HG03280 (cell line): Measurements from ENCODE around the gene FBXO15.

Experiments used
- ATAC-seq: cut with Tn5 transposase; IDR thresholded peaks from one replicate; pipeline ENCODE4 v1.9.1; 2021; ENCODE audit warnings: mild to moderate bottlenecking, moderate library complexity; ENCODE audit not compliant: unreplicated experiment

FBXO15 gene

GRCh38 chr18:74147779-74148542 lies at the start of gene FBXO15, which contains the start of gene TIMM21:
TSS of gene FBXO15 (minus strand) at chr18:74147834. CDS start at chr18:74147785, 49 bp downstream.
TSS of gene TIMM21 (plus strand) at chr18:74148523. CDS start at chr18:74148809, 286 bp downstream.
- ATAC-seq: peak; percentile 86

- ATAC-seq: peak; percentile 84
Measured at GRCh38 chr18:74196220-74197119, 48.8 kb upstream of the FBXO15 start.

GRCh38 chr18:74194691-74195090 lies 47.1 kb upstream of the FBXO15 start:
- no peak for ATAC-seq

DNA sequence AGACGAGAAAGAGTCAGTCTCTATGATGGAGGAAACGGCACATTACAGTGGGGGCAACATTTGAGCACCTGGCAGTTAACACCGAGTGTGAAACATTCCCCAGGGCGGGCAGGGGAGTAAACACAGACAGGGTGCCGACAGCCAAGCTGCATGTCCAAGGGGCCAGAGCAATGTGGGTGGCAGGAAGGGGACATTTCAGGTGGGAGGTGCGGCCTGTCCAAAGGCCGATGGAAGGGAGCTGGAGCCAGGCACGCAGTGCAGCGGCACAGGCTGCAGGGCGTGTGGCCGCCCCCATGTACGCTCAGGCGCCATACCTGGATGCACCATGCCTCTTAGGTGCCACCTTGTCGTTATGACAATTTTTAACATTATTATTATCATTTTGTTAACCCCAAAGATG lies 43.9 kb upstream of the FBXO15 start:
- ATAC-seq: no peak

GRCh38 chr18:74190086-74190485 lies 42.5 kb upstream of the FBXO15 start:
- ATAC-seq: no peak

- no peak for ATAC-seq
Measured at GRCh38 chr18:74186661-74187060, 39.0 kb upstream of the FBXO15 start.

DNA sequence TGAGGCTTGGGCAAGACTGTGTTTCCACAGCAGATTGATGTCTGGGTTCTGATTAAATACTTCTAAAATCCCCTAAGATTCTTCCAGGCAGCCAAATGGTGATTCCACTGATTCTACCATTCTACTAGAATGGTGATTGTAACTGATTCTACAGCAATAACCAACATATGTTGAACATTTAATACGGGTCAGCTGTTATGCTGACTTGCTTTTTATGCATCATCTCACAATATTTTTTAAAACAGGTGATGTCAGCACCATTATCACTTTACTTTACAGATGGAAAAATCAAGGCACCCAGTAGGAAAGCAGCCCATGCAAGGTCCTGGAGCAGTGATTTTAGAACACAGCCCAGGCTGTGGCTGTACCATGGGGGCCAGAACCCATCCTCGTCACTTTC lies 38.2 kb upstream of the FBXO15 start:
- no peak for ATAC-seq

DNA sequence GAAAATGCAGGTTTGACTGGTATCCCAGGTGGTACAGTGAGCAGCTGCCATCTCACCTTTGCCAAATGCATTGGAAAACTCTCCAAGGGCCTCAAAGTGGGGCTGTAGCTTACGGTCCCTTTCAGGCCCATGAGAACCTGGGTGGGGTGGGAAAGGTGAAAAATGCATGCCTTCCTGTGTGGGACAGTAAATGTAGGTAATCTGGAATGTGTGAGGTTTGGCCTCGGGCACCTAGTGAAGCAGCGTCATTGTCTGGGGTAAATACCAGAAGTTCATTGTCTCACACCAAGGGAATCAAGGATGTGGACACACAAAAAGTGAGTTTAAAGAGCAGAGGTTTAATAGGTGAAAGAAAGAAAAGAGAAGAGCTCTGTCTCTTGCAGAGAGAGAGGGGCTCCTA lies 37.2 kb upstream of the FBXO15 start:
- no peak for ATAC-seq

- no peak for ATAC-seq
Measured at GRCh38 chr18:74183130-74183529, 35.5 kb upstream of the FBXO15 start.

GRCh38 chr18:74182335-74182734 lies 34.7 kb upstream of the FBXO15 start:
- ATAC-seq: no peak

GRCh38 chr18:74179623-74180199 lies 32.1 kb upstream of the FBXO15 start:
- no peak for ATAC-seq

DNA sequence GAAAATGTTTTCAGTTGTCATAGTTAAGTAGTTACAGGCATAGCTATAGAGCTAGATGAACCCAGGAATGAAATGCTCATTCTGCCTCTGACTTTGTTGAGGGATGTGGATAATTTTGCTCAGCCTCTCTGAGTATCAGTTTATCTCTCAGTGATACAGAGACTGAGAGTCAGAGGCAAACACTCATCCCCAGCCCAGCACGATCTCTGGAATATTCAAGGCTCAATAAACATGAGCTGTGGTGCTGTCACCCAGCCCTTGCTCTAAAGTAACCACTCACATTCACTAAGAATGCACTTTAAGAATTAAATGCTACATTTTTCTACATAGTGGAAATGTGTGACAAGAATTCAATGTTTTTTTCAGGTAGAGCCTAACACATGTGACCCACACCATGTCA lies 31.2 kb upstream of the FBXO15 start:
- no peak for ATAC-seq

DNA sequence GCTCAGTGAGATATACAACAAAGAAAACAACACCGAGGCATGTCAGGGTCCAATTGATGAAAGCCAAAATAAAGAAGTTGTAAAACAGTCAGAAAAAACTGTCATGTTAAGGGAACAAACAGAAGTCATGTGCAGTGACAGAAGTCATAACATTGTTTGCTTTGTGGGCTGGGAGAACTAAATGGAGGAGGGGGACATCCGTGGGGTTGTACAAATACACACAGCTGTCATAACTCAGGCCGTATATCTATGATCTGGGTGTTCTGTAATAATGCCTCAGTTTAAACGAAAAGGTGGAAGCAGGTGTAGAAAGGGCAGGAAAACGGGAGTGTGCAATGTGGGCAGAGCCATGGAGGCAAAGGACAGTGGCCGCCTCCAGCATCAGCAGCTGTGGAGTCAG lies 28.0 kb upstream of the FBXO15 start:
- no peak for ATAC-seq

DNA sequence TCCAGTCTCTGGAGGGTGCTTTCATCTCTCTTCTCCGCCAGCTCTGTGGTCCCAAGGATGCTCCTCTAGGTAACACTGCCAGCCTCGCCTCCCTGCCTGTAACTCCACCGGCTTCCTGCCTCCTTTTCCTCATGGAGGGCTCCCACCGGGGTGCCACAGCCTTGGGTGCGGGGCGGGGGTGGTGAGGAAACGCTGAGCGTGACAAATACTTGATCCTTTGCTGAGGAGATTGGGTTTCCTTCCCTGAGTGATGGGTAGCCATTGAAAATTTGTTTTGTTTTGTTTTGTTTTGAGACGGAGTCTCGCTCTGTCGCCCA lies 25.8 kb upstream of the FBXO15 start:
- no peak for ATAC-seq

GRCh38 chr18:74172697-74173433 lies 25.2 kb upstream of the FBXO15 start:
- ATAC-seq: no peak

DNA sequence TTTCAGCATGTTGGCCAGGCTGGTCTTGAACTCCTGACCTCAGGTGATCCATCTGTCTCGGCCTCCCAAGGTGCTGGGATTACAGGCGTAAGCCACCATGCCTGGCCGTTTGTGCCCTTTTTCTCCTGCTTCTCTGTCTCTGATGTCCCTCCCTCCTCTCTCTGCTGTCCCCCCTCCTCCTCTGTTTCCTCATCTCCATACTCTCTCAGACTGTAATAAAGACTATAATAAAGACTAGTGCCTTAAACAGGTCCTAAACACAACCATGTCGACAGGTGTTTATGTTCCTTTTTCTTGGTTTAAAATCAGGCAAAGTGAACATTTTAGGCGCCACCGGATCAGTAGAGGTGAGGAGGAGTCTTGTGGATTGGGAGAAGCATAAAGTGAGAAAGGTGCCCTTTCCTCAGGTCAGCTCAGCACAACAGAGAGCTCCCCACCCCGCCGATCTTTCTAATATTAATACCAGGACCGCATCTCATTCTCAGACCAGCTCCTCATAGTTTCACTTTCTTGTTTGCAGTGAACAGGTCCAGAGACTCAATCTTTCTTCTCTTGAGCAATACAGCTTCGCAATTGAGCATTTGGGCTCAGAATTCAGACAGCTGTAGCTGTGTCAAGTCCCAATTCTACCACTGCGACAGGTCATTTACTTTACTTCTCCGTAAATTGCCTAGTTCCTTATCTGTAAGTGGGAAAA lies 24.4 kb upstream of the FBXO15 start:
- peak; percentile 96 for ATAC-seq

DNA sequence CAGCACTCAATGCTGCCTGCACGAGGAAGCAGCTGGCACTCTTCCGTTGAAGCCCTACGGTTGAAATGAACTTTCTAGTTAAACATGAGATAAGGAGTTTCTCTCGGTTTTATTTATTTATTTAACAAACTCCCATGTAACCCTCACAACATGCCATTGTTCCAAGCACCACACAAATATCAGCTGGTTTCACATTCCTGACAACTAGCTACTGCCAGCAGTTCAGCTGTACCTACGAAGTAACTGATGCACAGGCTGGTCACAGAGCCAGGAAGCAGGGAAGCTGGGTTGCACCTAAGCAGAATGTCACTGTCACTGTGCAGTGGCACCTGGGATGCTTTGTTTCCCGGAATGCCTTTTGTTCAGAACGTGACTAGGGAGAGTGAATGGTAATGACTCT lies 18.8 kb upstream of the FBXO15 start:
- no peak for ATAC-seq

DNA sequence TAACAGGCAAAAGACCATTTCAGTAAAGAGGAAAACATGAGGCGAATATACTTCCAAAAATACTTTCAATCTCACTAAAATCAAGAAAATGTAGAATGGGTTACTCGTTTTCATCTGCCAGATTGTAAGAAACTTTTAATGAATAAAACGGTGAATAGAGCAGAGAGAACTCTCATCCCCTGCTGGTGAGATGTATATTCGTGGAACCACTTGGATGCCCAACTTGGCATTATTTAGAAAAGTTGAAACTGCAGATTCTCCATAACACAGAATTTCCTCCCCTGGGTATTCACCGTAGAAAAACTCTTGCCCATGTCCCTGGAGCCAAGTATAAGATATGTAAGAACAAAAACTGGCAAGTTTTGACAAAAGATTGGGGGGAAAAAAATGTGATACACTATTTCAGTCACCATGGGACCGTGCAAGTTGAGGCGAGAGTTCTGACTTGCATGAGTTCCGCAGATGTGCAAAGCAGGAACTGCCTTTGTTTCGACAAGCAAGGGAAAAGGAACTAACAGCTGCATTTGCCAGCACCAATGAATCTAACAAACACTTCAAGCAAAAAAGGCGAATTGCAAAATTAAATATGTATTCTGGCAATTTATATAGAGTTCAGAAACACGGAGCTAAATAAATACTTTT lies 15.5 kb upstream of the FBXO15 start:
- peak; percentile 74 for ATAC-seq

- no peak for ATAC-seq
Measured at GRCh38 chr18:74155276-74155675, 7.6 kb upstream of the FBXO15 start.

- no peak for ATAC-seq
Measured at GRCh38 chr18:74154716-74155115, 7.1 kb upstream of the FBXO15 start.
